Fibroblast of peridontal ligament (primary cell): ENCODE results near the gene STARD7.

ENCODE experiments used
- DNase-seq: peaks from one replicate; pipeline ENCODE4 v3.0.0-alpha.2; 2010; ENCODE audit errors: extremely low read depth

STARD7 gene

DNA sequence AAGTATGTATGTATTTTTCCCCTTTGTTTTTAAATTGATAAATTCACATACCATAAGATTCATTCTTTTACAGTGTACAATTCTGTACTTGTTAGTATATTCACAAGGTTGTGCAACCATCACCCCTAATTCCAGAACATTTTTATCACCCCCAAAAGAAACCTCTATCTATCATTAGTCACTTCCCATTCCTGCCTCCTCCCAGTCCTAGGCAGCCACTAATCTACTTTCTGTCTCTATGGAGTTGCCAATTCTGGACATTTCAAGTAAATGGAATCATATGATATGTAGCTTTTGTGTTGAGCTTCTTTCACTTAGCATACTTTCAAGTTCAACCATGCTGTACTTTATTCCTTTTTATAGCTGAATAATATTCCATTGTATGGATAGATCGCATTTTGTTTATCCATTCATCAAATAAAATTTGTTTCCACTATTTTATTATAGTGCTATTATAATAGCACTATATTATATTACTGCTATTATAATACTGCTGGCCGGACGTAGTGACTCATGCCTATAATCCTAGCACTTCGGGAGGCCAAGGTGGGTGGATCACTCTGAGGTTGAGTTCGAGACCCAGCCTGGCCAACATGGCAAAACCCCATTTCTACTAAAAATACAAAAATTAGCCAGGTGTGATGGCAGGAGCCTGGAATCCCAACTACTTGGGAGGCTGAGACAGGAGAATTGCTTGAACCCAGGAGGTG lies 10.9 kb downstream of the STARD7 start:
- no peak for DNase-seq

DNA sequence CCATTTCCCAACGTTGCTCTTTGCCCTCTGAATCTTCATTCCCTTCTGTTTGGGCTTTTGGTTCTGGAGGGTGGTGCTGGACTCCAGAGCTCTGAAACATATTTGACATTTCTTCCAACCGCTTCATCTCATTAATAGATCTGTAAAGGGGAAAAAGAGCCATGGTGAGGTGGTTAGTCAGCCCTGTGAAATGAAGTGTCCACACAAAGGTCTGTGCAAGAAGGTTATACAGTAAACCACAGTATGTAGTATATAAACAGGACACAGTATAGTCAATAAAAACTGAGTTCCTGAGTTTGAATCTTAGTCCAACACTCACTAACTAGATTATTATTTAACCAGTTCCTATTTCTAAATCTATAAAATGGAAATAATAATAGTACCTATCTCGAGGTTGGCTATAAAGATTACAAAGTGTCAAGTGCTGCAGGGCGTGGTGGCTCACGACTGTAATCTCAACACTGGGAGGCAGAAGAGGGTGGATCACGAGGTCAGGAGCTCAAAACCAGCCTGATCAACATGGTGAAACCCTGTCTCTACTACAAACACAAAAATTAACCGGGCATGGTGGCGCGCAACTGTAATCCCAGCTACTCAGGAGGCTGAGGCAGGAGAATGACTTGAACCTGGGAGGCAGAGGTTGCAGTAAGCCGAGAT lies 13.1 kb downstream of the STARD7 start:
- peak; percentile 43 for DNase-seq

DNA sequence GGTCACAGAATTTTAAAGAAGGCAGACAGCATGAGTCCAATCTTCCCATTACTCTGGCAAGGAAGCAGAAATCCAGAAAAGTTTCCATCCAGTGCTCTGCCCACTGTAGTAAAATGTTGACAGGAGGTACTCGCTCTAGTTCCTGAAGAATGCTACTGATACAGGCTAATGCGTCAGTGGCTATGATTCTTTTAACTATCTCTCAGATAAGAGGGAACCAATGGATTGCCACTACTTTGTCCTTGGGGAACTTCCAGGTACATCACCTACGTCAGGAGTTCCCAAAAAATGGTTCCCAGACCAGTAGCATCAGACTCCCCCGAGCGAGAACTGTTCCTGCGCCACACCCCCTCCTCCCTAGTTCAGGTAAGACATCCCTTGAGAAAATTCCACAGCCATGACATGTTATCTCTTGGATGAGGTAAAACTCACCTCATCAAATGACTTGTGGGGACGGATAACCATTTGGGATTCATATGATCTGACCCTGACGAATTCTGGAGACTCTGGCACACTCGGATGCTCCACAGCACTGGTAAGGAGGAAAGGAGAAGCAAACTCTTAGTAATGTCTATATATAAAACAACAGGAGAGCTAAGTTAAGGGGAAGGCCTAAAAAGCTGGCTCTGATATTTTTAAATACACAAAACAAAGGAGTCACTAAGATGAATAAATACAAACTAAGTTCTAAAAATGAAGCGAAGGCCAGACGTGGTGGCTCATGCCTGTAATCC lies 16.5 kb downstream of the STARD7 start:
- no peak for DNase-seq

DNA sequence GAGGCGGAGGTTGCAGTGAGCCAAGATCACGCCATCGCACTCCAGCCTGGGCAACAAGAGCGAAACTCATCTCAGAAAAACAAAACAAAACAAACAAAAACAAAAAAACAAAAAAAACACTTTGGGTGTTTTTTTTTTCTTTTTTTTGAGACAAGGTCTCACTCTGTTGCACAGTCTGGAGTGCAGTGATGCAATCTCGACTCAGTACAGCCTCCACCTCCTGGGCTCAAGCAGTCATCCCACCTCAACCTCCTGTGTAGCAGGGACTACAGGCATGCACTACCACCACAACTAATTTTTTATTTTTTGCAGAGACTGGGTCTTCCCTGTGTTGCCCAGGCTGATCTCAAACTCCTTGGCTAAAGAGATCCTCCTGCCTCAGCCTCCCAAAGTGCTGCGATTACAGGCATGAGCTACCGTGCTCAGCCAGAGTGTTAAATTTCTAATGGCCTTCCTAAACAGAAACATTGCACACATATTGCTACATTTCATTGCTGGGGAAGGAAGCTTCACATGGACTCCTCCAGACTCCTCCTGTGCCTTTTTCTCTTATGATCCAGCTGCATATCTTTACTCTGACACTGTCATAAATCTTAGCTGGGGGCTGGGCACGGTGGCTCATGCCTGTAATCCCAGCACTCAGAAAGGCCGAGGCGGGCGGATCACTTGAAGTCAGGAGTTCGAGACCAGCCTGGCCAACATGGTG lies 19.7 kb downstream of the STARD7 start:
- no peak for DNase-seq

DNA sequence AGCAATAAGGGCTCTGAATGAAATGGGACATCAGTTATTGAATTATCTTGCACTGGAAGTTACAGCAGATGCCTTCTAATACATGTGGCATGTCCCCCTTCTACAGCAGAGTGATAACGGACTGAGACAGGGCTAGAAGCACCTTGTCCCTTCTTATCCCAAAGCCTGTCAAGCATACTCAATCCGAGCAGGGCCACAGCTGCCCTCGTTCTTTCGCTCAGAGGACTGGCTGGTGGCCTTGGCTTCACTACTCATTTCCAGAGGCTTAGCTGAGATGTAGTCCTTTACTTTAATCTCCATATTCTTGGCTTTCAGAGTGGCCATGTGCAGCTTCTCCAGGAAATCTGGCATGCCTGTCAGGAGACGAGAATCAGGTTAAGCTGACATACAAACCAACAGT lies 22.1 kb downstream of the STARD7 start:
- no peak for DNase-seq

DNA sequence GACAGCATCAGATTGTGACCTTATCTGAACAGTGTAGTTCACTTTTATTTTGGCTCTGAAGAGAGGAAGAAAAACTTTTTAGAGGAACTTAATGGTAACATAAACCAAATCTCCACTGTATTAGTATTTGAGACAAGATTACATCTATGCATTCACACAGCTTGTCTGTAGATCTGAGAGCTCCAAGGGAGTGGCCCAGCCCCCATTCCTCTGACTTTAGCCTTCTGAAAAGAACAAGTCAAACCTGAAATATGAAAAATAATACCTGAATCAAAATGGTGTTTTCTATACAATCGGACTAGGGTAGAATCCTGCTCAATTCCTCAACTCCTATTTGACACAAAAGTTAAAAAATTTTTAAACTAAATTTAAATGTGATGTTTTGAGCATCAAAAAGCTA lies 23.1 kb downstream of the STARD7 start:
- no peak for DNase-seq

DNA sequence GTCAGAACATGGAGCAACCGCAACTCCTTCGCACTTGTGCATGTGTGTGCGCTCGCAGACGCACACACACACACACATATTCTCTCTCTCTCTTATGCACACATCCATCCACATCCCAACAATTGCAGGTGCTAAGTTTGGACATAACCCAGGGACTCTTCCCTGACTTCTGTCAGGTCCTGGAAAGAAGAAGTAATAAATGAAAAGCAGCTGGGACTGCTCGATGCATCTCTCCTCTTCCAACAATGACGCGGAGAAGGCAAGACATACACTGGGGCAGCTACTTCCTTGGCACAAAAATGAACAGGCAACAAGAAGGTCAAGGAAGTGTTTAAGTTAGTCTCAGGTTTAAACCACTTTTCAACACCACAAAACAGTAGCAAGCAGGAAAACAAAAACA lies 23.6 kb downstream of the STARD7 start:
- DNase-seq, result no peak

DNA sequence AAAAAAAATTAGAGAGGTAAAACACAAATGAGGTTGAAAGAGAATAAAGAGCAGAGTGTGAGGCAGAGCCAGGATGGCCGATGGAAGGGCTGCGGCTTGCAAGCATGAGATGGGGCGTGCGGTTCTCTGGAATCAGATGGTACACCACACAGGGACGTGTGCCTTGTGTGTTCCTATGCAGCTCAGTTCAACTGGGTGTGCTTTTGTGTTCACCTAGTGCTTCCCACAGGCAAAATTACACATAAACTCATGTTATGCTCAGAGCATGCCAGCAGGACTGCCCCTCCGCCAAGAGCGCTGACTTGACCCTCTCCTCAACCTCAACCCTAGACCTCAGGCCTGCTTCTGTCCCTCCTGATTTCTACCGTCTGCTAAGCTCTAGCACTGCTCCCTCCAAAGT lies 24.4 kb downstream of the STARD7 start:
- DNase-seq, result no peak

DNA sequence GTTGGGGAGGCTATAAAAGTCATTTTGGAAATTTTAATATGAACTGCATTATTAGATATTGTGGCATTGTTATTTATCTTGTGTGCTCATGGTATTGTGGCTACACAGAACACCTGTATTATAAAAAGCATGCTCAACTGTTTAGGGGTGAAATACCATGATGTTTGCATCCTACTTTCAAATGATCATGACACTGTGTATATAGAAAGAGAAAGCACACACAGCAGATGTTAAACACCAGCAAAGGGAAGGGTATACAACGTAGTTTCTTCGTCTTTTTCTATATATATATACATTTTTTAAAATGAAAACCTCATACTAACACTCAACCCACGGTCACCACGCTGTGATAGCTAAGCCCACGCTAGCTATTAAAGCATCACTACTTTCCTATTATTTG lies 27.1 kb downstream of the STARD7 start:
- DNase-seq, result no peak

DNA sequence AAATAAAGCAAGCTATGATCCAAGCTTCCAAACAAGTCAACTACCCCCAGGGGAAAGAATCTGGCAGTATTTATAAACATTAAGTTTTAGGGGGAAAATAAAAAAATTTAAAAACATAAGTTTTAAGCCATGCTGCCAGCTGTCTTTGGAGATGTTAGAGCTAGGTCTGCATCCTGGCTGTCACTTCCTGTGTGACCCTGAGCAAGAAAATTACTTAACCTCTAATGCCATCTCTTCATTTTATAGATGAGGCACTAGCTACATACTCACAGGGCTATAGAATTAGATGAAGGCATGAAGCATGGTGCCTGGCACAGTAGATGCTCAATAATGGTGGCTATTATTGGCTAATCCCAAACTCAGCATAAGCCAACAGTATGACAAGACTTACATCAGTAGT lies 28.1 kb downstream of the STARD7 start:
- no peak for DNase-seq

DNA sequence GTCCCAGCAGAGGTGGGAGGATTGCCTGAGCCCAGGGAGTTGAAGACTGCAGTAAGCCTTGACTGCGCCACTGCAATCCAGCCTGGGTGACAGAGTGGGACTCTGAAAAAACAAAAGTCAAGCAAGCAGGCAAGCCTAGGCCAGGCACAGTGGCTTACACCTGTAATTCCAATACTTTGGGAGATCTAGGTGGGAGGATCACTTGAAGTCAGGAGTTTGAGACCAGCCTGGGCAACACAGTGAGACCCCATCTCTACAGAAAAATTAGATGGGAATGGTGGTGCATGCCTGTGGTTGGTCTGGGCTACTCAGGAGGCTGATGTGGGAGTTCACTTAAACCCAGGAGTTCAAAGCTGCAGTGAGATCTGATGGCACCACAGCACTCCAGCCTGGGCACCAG lies 28.6 kb downstream of the STARD7 start:
- no peak for DNase-seq

DNA sequence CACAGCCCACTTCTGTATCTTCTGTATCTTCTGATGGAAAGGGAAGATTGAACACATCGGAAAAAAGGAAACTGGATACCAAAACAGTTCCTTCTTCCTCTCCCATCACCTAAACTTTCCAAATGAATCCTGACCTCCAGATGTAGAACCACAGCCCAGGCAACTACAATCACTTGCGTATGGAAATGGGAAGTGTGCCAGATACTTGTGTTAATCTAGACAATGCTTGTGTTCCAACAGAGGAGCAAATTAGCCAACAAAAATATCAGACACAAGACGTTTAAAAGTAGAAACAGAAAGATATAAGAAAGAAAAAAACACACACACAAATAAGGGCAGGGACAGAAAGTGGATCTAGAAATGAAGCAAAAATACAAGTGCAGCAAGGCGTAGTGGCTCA lies 32.0 kb downstream of the STARD7 start:
- peak; percentile 23 for DNase-seq

DNA sequence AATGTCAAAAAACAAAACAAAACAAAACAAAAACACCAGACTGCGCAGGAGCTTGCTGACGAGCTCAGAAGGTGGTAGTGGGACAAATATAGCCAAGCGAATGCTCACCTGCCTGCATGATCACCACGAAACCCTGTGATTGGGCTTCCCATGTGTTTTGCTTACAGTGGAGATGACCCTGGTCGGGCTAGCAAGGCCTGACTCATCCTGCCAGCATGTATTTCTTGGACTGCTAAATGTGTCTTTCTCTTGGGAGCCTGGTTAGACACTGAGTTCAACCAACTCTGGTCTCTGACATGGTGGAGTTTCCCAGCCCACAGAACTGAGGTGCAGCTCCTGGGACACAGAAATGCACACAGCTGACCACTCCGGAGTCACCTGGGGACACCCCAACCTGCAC lies 32.7 kb downstream of the STARD7 start:
- DNase-seq, result peak; percentile 62

DNA sequence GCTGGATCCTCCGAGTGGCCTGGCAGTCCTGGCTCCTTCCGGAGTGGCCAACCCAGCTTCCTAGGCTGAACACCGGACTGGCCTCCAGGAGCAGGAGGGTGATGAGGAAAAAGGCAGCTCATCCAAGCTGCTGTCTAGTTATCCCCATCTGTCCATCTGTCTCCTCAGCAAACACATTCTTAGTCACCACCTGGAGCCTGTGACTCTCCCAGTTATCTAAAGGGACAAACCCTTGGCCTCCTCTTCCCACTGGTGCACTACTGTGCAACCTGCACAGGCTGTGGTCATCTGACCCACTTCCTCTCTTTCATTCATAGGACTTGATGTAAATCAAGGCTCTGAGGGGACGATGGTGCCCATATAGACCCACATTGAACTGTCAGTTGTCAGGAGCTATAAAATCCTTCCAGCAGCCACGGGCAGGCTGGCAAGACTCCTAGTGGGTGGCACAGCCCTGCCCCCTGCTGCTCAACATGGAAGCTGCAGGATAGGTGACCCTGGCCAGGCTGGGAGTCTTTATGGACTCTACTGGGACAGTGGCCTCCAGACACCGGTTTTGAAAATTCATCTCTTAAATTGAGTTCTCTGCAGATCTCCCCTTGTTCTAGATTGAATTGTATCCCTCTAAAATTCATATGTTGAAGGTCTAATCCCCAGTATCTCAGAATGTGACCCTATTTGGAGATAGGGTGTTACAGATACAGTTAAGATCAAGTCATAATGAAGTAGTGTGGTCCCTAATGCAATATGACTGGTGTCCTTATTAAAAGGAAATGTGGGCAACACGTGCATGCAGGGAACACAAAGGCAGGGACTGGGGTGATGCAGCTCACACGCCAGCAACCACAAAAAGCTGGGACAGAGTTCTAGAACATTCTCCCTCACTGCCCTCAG lies 34.1 kb downstream of the STARD7 start:
- DNase-seq, result peak; percentile 47

DNA sequence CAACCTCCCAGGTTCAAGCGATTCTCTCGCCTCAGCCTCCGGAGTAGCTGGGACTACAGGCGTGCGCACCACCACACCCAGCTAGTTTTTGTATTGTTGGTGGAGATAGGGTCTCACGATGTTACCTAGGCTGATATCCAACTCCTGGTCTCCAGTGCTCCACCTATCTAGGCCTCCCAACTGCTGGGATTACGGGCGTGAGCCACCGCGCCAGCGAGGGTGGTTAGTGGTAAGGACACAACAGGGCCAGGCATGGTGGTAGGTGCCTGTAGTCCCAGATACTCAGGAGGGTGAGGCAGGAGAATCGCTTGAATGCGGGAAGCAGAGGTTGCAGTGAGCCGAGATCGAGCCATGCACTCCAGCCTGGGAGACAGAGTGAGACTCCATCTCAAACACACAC lies 36.8 kb downstream of the STARD7 start:
- no peak for DNase-seq

DNA sequence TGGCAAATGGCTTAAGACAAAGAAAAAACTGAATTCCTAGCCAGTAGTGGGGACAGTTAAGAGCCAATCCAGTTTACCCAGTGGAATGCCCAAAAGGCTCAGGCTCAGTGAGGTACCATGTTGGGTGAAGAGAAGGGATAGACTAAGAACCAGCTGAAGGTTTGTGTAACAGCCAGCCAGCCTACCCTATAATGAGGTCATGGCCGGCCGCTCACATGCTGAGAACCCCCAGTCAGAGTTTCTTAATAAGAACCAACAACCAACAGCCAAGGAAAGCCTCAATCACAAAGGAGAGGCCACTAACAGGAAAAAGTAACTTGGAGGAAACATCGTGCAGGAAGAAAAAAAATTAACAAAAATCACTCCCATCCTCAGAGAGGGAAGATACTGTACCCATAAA lies 38.0 kb downstream of the STARD7 start:
- no peak for DNase-seq

DNA sequence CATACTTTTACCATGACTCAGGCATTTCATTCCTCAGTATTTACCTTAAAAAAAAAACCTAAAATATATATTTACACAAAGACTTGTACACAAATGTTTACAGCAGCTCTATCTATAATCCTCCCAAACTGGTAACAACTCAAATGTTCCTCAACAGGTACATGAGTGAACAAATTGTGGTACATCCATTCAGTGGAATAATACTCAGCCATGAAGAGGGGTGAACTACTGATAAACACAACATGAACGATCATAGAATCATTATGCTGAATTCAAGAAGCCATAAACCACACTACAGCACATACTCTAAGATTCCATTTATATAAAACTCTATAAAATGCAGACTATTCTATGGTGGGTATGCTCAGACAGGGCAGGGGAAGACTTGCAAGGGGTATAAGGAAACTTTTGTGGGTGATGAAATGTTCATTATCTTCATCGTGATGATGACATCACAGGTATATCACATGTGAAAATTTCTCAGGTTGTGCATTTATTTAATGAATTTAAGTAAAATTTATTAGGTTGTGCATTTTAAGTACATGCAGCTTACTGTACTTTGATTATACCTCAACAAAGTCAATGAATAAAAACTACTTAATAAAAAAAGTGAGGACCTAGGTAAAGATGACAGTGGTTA lies 38.6 kb downstream of the STARD7 start:
- DNase-seq, result no peak

DNA sequence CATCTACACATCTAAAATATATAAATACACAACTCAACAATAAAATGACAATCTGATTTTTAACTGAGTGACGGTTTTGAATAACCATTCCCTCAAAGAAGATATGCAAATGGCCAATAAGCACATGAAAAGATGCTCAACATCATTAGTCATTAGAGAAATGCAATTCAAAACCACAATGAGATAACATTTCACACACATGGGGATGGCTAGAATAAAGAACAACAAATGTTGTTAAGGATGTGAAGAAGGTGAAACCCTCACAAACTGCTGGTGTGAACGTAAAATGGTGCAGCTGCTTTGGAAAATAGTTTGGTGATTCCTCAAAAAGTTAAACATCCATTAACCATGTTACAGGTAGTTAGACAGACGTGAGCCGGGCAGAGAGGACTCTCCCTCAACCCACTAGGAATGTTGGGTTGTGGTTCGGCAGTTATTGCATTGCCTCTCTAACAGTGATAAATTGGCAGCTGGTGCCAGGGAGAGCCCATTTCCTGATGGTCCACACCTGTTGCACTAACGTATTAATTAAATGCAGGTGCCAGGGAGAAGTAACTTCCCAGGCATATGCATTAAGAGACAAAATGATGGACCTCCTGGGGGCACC lies 41.1 kb downstream of the STARD7 start:
- DNase-seq, result no peak

DNA sequence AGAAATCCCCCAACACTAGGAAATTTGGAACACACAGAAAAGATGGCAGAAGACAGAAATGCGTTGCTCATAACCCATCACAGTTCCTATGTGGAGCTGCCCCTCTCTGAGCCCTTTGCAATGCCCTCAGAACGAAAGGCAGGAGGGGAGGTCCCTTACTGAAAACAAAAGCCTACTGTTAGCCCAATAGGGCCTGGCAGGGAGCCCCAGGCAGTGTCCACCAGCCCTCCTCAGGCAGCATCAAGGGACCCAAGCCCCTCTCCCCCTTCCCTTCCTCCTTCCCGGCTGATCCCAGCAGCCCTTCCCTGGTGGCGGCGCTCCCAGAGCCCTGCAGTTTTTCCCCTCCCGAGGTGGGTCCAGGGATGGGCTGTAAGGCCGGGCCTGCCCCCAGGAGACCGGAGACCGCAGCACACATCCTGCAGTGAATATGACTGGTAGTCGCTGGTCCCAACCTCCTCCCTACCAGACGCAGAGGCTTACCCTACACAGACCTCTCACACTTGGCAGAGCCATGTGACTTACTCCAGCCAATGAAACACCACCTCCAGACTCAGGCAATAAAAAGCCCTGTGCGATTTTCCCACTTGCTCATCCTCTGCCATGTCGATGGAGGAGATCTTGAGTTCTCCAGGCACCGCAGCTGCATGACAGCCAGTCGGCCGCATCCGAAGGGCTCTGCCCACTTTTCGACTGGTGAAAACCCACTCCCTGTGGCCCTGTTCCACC lies 44.0 kb downstream of the STARD7 start:
- no peak for DNase-seq
